ENCODE results near the gene CLIC2.

The CLIC2 gene

GRCh38 chrX:155263854-155264628, 70.4 kb downstream of the CLIC2 start, which contains the start of gene RAB39B:
TSS of gene RAB39B (minus strand) at chrX:155264491. CDS start at chrX:155264288, 203 bp downstream.
- no peak for FAIRE-seq
- peak; percentile 23 for DNase-seq (ENCODE audit: insufficient read length, low spot score)

GRCh38 chrX:155262970-155263754, 71.3 kb downstream of the CLIC2 start:
- DNase-seq (ENCODE audit: insufficient read length, low spot score), result no peak
- no peak for FAIRE-seq

- FAIRE-seq (no peak), DNase-seq (ENCODE audit: insufficient read length, low spot score) (no peak)
Measured at GRCh38 chrX:155259752-155260151, 74.7 kb downstream of the CLIC2 start.

- FAIRE-seq (no peak), DNase-seq (ENCODE audit: insufficient read length, low spot score) (no peak)
Measured at GRCh38 chrX:155251391-155251790, 83.0 kb downstream of the CLIC2 start.

- no peak for FAIRE-seq
Measured at GRCh38 chrX:155247497-155247896, 86.9 kb downstream of the CLIC2 start.

GRCh38 chrX:155246748-155247147, 87.7 kb downstream of the CLIC2 start:
- DNase-seq (ENCODE audit: insufficient read length, low spot score) (no peak), FAIRE-seq (no peak)

More at GRCh38 chrX:155247497-155247896, 86.9 kb downstream of the CLIC2 start:
- DNase-seq (ENCODE audit: insufficient read length, low spot score), result no peak

- no peak for FAIRE-seq
- DNase-seq (ENCODE audit: insufficient read length, low spot score), result no peak
Measured at GRCh38 chrX:155242300-155242699, 92.1 kb downstream of the CLIC2 start.

GRCh38 chrX:155237719-155238118, 96.7 kb downstream of the CLIC2 start:
- DNase-seq (ENCODE audit: insufficient read length, low spot score) (no peak), FAIRE-seq (no peak)

GRCh38 chrX:155235891-155236290, 98.5 kb downstream of the CLIC2 start:
- no peak for DNase-seq (ENCODE audit: insufficient read length, low spot score)

DNA sequence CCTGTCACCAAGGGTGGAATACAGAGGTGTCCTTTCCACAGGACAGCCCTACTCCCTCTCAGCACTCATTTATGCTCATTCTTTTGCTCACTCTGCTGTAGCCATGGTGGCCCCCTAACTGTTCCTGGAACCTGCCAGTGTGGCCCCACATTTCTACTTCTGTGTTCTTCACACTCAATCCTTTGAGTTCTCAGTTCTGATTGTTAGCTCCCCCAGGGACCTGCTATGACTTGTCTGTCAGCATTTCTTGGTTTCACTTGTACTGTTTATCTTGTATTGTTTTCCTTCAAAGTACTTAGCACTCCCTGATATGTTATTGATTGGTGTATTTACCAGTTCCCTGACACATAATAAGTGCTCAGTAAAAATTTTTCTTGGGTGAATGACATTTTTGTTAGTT, 103.3 kb downstream of the CLIC2 start:
- FAIRE-seq (no peak), DNase-seq (ENCODE audit: insufficient read length, low spot score) (no peak)

More at GRCh38 chrX:155235891-155236290, 98.5 kb downstream of the CLIC2 start:
- FAIRE-seq, result no peak

Data from HTR-8/SVneo (cell line).